ENCODE data around the gene VMP1. TPM values are rescaled to one million over a fixed set of nuclear protein-coding genes. Genes with fewer than 3 reads are reported as not detected.
"Not testable (repeated sequence)": the region's sequence is repeated elsewhere in the genome, so short reads cannot be mapped to it uniquely, and the experiment has no call there.

Gene VMP1
- total and polyA plus RNA-seq, 7 experiments from 2014 or later: 42.0 to 370 (median 80.8) TPM

DNA sequence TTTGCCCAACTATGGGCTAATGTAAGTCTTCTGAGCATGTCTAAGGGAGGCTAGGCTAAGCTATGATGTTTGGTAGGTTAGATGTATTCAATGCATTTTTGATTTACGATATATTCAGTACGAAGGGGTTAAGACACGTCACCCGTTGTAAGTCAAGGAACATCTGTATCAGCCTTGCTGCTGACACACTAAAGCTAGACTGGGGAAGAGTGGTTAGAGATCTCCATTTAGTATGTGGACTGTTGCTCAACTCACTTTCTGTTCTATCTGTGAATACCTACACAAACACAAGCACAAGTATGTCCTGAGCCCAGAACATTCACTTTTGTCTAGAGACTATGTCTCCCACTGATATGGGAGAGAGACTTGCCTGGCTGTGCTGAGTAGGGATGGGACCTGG lies 71.5 kb downstream of the VMP1 start:
- peak overlapping the region; percentile 14 for H3K27ac ChIP-seq (ENCODE audit: low read depth, low read length)
- H3K4me3 Mint-ChIP-seq: peak overlapping the region in 1 of 10 donors; percentile 54
- H3K4me1 ChIP-seq (ENCODE audit: control insufficient read depth in 2 of 2, insufficient read depth in 2 of 2, low read length in 2 of 2): peaks cover 8 to 12% of the 10 kb centered on the region in 2 donors
- peaks cover 0 to 8% (median 4%) of the 10 kb centered on the region in 11 donors for H3K9me3 Mint-ChIP-seq
- H3K36me3 ChIP-seq (ENCODE audit: control insufficient read depth in 2 of 3, insufficient read depth in 3 of 3, low read length in 3 of 3): peaks cover 0 to 32% (median 0%) of the 10 kb centered on the region in 3 experiments
- H3K27me3 ChIP-seq (ENCODE audit: control insufficient read depth in 2 of 2, insufficient read depth in 2 of 2, low read length in 2 of 2): no peaks in the 10 kb centered on the region
- intact Hi-C loops (cut with micrococcal nuclease): no loop called here
- no peaks in the 10 kb centered on the region for H3K9me3 ChIP-seq (ENCODE audit: control insufficient read depth in 2 of 3, low read length in 3 of 3)
- ChIA-PET CTCF (no interaction called here), POLR2A (interaction anchor here (1.0 to 1.4 kb wide), 2 partner anchors 17 to 114 kb away, joined by 3 read pairs; partner anchors contain the start of genes RPS6KB1 and TUBD1)
- peaks cover 10 to 40% (median 29%) of the 10 kb centered on the region in 5 donors for H3K36me3 Mint-ChIP-seq
- ATAC-seq (no peak), DNase-seq (no peak)
- H3K27me3 Mint-ChIP-seq: no peaks in the 10 kb centered on the region
- H3K4me1 Mint-ChIP-seq: peaks cover 12 to 51% (median 27%) of the 10 kb centered on the region in 7 donors
- peak overlapping the region; percentile 14 to 92 (median 78) for H3K27ac Mint-ChIP-seq
- no peak overlapping the region for H3K4me3 ChIP-seq (ENCODE audit: low read length)

DNA sequence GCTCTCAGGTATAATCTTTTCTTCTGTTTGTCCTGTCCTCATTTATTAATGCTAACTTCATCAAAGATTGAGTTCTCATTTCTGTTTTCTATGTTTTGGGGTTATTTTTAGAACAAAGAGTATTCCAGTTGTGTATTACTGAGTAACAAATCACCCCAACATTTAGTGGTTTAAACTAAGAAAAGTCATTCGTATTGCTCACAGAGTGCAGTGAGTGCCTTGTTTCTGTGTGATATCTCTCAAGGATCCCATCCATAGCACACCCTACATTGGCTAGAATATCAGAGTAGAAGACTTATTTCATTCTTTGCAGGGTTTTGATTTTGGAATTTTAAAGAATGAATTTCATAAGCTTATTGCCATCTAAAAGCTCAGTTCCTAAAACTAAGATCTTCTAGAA lies 72.1 kb downstream of the VMP1 start:
- Histone ChIP-seq H3K36me3 (ENCODE audit: control insufficient read depth in 2 of 3, insufficient read depth in 3 of 3, low read length in 3 of 3) (peaks cover 0 to 27% (median 0%) of the 10 kb centered on the region in 3 experiments), H3K4me3 (ENCODE audit: low read length) (no peak overlapping the region), H3K27me3 (ENCODE audit: control insufficient read depth in 2 of 2, insufficient read depth in 2 of 2, low read length in 2 of 2) (no peaks in the 10 kb centered on the region), H3K9me3 (ENCODE audit: control insufficient read depth in 2 of 3, low read length in 3 of 3) (no peaks in the 10 kb centered on the region), H3K4me1 (ENCODE audit: control insufficient read depth in 2 of 2, insufficient read depth in 2 of 2, low read length in 2 of 2) (peaks cover 13 to 17% of the 10 kb centered on the region in 2 donors), H3K27ac (ENCODE audit: low read depth, low read length) (no peak overlapping the region)
- Mint-ChIP-seq H3K4me1 (peaks cover 16 to 54% (median 32%) of the 10 kb centered on the region in 7 donors), H3K27me3 (no peaks in the 10 kb centered on the region), H3K36me3 (peaks cover 10 to 43% (median 29%) of the 10 kb centered on the region in 5 donors), H3K27ac (peak overlapping the region; percentile 14 to 92 (median 78)), H3K9me3 (peaks cover 0 to 8% (median 4%) of the 10 kb centered on the region in 11 donors), H3K4me3 (peak overlapping the region in 1 of 10 donors; percentile 69)
- DNase-seq (no peak), ATAC-seq (no peak)
- ChIA-PET POLR2A (interaction anchor here (0.6 to 1.4 kb wide), 3 partner anchors 17 to 114 kb away, joined by 3 read pairs; partner anchors contain the start of genes RPS6KB1 and TUBD1), CTCF (interaction anchor here (0.6 kb wide), 1 partner anchor 40 kb away, joined by 3 read pairs; no protein-coding TSS in a partner anchor)
- intact Hi-C loops (cut with micrococcal nuclease): no loop called here

DNA sequence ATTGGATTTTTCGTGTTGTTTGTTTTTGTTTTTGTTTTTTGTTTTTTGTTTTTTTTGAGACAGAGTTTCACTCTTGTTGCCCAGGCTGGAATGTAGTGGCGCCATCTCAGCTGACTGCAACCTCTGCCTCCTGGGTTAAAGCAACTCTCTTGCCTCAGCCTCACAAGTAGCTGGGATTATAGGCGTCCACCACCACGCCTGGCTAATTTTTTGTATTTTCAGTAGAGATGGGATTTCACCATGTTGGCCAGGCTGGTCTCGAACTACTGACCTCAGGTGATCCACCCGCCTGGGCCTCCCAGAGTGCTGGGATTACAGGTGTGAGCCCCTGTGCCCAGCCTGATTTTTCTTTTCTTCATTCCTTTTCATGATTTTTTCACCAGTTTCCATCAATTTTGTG lies 73.1 kb downstream of the VMP1 start:
- peaks cover 10 to 41% (median 26%) of the 10 kb centered on the region in 5 donors for H3K36me3 Mint-ChIP-seq
- H3K4me3 Mint-ChIP-seq; H3K27me3 ChIP-seq (ENCODE audit: control insufficient read depth in 2 of 2, insufficient read depth in 2 of 2, low read length in 2 of 2); ATAC-seq; H3K27ac ChIP-seq (ENCODE audit: low read depth, low read length); H3K9me3 Mint-ChIP-seq; H3K4me3 ChIP-seq (ENCODE audit: low read length); DNase-seq; H3K9me3 ChIP-seq (ENCODE audit: control insufficient read depth in 2 of 3, low read length in 3 of 3); intact Hi-C loops (cut with micrococcal nuclease); POLR2A ChIA-PET; H3K27me3 Mint-ChIP-seq; CTCF ChIA-PET: not testable (repeated sequence)
- peaks cover 0 to 17% (median 0%) of the 10 kb centered on the region in 3 experiments for H3K36me3 ChIP-seq (ENCODE audit: control insufficient read depth in 2 of 3, insufficient read depth in 3 of 3, low read length in 3 of 3)
- peak overlapping the region in 7 of 9 donors; percentile 33 to 92 (median 62) for H3K27ac Mint-ChIP-seq
- peaks cover 22 to 57% (median 42%) of the 10 kb centered on the region in 7 donors for H3K4me1 Mint-ChIP-seq
- peaks cover 20 to 26% of the 10 kb centered on the region in 2 donors for H3K4me1 ChIP-seq (ENCODE audit: control insufficient read depth in 2 of 2, insufficient read depth in 2 of 2, low read length in 2 of 2)

GRCh38 chr17:59783221-59784047 lies 76.0 kb downstream of the VMP1 start:
- H3K27ac Mint-ChIP-seq: peak overlapping the region; percentile 87 to 99 (median 94)
- POLR2A ChIA-PET: interaction anchor here (0.7 to 0.9 kb wide), 2 partner anchors 26 to 59 kb away, joined by 3 read pairs; no protein-coding TSS in a partner anchor
- H3K27me3 ChIP-seq (ENCODE audit: control insufficient read depth in 2 of 2, insufficient read depth in 2 of 2, low read length in 2 of 2): no peaks in the 10 kb centered on the region
- H3K27ac ChIP-seq (ENCODE audit: low read depth, low read length): peak overlapping the region; percentile 84
- H3K4me3 ChIP-seq (ENCODE audit: low read length): peak overlapping the region; percentile 33
- peaks cover 37 to 39% of the 10 kb centered on the region in 2 donors for H3K4me1 ChIP-seq (ENCODE audit: control insufficient read depth in 2 of 2, insufficient read depth in 2 of 2, low read length in 2 of 2)
- intact Hi-C loops (cut with micrococcal nuclease): loop anchor here in 1 of 2 donors (2.0 kb wide), 1 partner anchor 165 kb away; the partner anchor contains the start of gene CLTC
- H3K27me3 Mint-ChIP-seq: peaks cover 0 to 3% (median 0%) of the 10 kb centered on the region in 5 donors
- peaks cover 27 to 69% (median 57%) of the 10 kb centered on the region in 7 donors for H3K4me1 Mint-ChIP-seq
- no peaks in the 10 kb centered on the region for H3K36me3 ChIP-seq (ENCODE audit: control insufficient read depth in 2 of 3, insufficient read depth in 3 of 3, low read length in 3 of 3)
- H3K4me3 Mint-ChIP-seq: peak overlapping the region; percentile 16 to 85 (median 54)
- DNase-seq (peak in 6 of 9 donors; percentile 5 to 37 (median 21)), ATAC-seq (no peak)
- H3K9me3 ChIP-seq (ENCODE audit: control insufficient read depth in 2 of 3, low read length in 3 of 3): no peaks in the 10 kb centered on the region
- H3K9me3 Mint-ChIP-seq: peaks cover 0 to 5% (median 0%) of the 10 kb centered on the region in 11 donors
- CTCF ChIA-PET: interaction anchor here (1.0 to 1.3 kb wide), 2 partner anchors 31 to 76 kb away, joined by 3 to 4 read pairs; no protein-coding TSS in a partner anchor
- peaks cover 0 to 21% (median 7%) of the 10 kb centered on the region in 5 donors for H3K36me3 Mint-ChIP-seq

- Histone ChIP-seq H3K27ac (ENCODE audit: low read depth, low read length) (peak overlapping the region; percentile 84), H3K36me3 (ENCODE audit: control insufficient read depth in 2 of 3, insufficient read depth in 3 of 3, low read length in 3 of 3) (no peaks in the 10 kb centered on the region), H3K4me3 (ENCODE audit: low read length) (no peak overlapping the region), H3K9me3 (ENCODE audit: control insufficient read depth in 2 of 3, low read length in 3 of 3) (no peaks in the 10 kb centered on the region), H3K4me1 (ENCODE audit: control insufficient read depth in 2 of 2, insufficient read depth in 2 of 2, low read length in 2 of 2) (peaks cover 39% of the 10 kb centered on the region in 2 donors), H3K27me3 (ENCODE audit: control insufficient read depth in 2 of 2, insufficient read depth in 2 of 2, low read length in 2 of 2) (no peaks in the 10 kb centered on the region)
- ATAC-seq: no peak
- POLR2A ChIA-PET: interaction anchor here (0.5 to 1.5 kb wide), 6 partner anchors 9 to 623 kb away, joined by 3 to 7 read pairs (median 3); no protein-coding TSS in a partner anchor
- Mint-ChIP-seq H3K36me3 (peaks cover 0 to 13% (median 0%) of the 10 kb centered on the region in 5 donors), H3K4me1 (peaks cover 21 to 62% (median 51%) of the 10 kb centered on the region in 7 donors), H3K27ac (peak overlapping the region; percentile 67 to 99 (median 87)), H3K27me3 (peaks cover 0 to 3% (median 0%) of the 10 kb centered on the region in 5 donors), H3K4me3 (peak overlapping the region in 2 of 10 donors; percentile 41 to 45), H3K9me3 (peaks cover 0 to 2% (median 0%) of the 10 kb centered on the region in 11 donors)
- CTCF ChIA-PET: interaction anchor here (0.9 to 1.1 kb wide), 2 partner anchors 31 to 33 kb away, joined by 3 to 7 read pairs; no protein-coding TSS in a partner anchor
- DNase-seq: no peak
- intact Hi-C loops (cut with micrococcal nuclease): no loop called here
Measured at GRCh38 chr17:59785091-59785799, 77.8 kb downstream of the VMP1 start.

DNA sequence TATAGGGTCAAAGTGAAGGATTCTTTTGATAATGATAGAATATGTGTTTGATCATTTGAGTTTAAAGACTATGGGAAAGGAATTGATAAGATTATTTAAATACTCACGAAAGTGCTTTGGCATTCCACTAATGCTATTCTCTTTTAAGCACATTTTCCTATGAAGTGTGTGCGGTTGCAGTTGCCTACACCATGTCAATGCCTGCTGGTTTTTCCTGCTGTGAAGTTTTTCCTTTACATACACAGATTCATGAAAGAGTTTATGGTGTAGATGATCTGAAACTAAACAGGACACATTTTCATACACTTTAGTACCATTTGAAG lies 78.7 kb downstream of the VMP1 start:
- Mint-ChIP-seq H3K9me3 (peaks cover 0 to 2% (median 0%) of the 10 kb centered on the region in 11 donors), H3K36me3 (peaks cover 0 to 12% (median 4%) of the 10 kb centered on the region in 5 donors), H3K4me1 (peaks cover 21 to 61% (median 51%) of the 10 kb centered on the region in 7 donors), H3K4me3 (peak overlapping the region; percentile 68 to 89 (median 82)), H3K27ac (peak overlapping the region; percentile 90 to 98 (median 96)), H3K27me3 (peaks cover 0 to 3% (median 0%) of the 10 kb centered on the region in 5 donors)
- no peaks in the 10 kb centered on the region for H3K27me3 ChIP-seq (ENCODE audit: control insufficient read depth in 2 of 2, insufficient read depth in 2 of 2, low read length in 2 of 2)
- ATAC-seq (no peak), DNase-seq (peak in 1 of 9 donors; percentile 40)
- CTCF ChIA-PET: interaction anchor here (0.9 to 1.4 kb wide), 3 partner anchors 14 to 34 kb away, joined by 3 to 7 read pairs (median 3); no protein-coding TSS in a partner anchor
- H3K4me1 ChIP-seq (ENCODE audit: control insufficient read depth in 2 of 2, insufficient read depth in 2 of 2, low read length in 2 of 2): peaks cover 39% of the 10 kb centered on the region in 2 donors
- H3K27ac ChIP-seq (ENCODE audit: low read depth, low read length): peak overlapping the region; percentile 84
- H3K9me3 ChIP-seq (ENCODE audit: control insufficient read depth in 2 of 3, low read length in 3 of 3): no peaks in the 10 kb centered on the region
- peak overlapping the region; percentile 29 for H3K4me3 ChIP-seq (ENCODE audit: low read length)
- intact Hi-C loops (cut with micrococcal nuclease): loop anchor here (1.0 to 2.0 kb wide), 9 partner anchors 24 to 107 kb away; partner anchors contain the start of genes PTRH2 (in 1 of the 2), RPS6KB1 (in 1 of the 2) and VMP1 (in 1 of the 2)
- H3K36me3 ChIP-seq (ENCODE audit: control insufficient read depth in 2 of 3, insufficient read depth in 3 of 3, low read length in 3 of 3): no peaks in the 10 kb centered on the region
- POLR2A ChIA-PET: interaction anchor here (0.6 to 1.7 kb wide), 5 partner anchors 32 to 456 kb away, joined by 3 to 7 read pairs (median 4); partner anchors contain the start of genes PTRH2 and VMP1
